Keratinocyte (primary cell): ENCODE measurements around the gene FOXI2. TPM values are rescaled to one million over a fixed set of nuclear protein-coding genes. Genes with fewer than 3 reads are reported as not detected.

Experiments used
- DNase-seq: peaks from one replicate; pipeline ENCODE4 v3.0.0-alpha.2; 2011; ENCODE audit warnings: low read depth, missing footprints, low spot score
- FAIRE-seq: peaks from 2 replicates; lab custom pipeline; 2011; peaks lifted over from hg19 to GRCh38; lab: Jason Lieb, UNC
- H2AFZ ChIP-seq: 2 replicates; pipeline ENCODE4 v1.6.0; 2012; ENCODE audit warnings: low read length, control low read depth, inconsistent platforms; ENCODE audit not compliant: control insufficient read depth
- H3K27ac ChIP-seq: 2 replicates; pipeline ENCODE4 v1.5.1; 2011; ENCODE audit warnings: low read length; ENCODE audit not compliant: control insufficient read depth, insufficient read depth
- H3K27me3 ChIP-seq: 3 replicates; pipeline ENCODE4 v1.6.0; 2011; ENCODE audit warnings: low read length; ENCODE audit not compliant: control insufficient read depth, insufficient read depth; ENCODE audit errors: extremely low read depth
- H3K36me3 ChIP-seq, 2 experiments: 2 replicates in 1 of 2; 3 replicates in 1 of 2; pipeline ENCODE4 v1.5.1; 2011; ENCODE audit warnings: low read length in 2 of 2, mild to moderate bottlenecking in 1 of 2; ENCODE audit not compliant: control insufficient read depth in 2 of 2, insufficient read depth in 2 of 2; ENCODE audit errors: extremely low read depth in 1 of 2
- H3K4me1 ChIP-seq: 3 replicates; pipeline ENCODE4 v1.5.1; 2011; ENCODE audit warnings: low read length; ENCODE audit not compliant: control insufficient read depth, insufficient read depth; ENCODE audit errors: extremely low read depth
- H3K4me2 ChIP-seq: 3 replicates; pipeline ENCODE4 v1.6.0; 2011; ENCODE audit warnings: low read depth, low read length; ENCODE audit not compliant: control insufficient read depth, insufficient read depth; ENCODE audit errors: extremely low read depth
- H3K4me3 ChIP-seq, 3 experiments: fragments of 200-600 bp in 1 of 3; sonication (generic) in 1 of 3; 2 replicates in 2 of 3; 3 replicates in 1 of 3; pipeline ENCODE4 v1.5.1; 2011 to 2016; ENCODE audit warnings: low read length in 3 of 3, mild to moderate bottlenecking in 3 of 3, control low read depth in 2 of 3, inconsistent platforms in 1 of 3, low read depth in 1 of 3, mixed read lengths in 1 of 3, mixed run types in 1 of 3, moderate library complexity in 1 of 3; ENCODE audit not compliant: control insufficient read depth in 2 of 3, insufficient read depth in 2 of 3; ENCODE audit errors: extremely low read depth in 1 of 3
- H3K79me2 ChIP-seq: 2 replicates; pipeline ENCODE4 v1.6.0; 2012; ENCODE audit warnings: low read length; ENCODE audit not compliant: control insufficient read depth, insufficient read depth
- H3K9ac ChIP-seq: 3 replicates; pipeline ENCODE4 v1.6.0; 2011; ENCODE audit warnings: low read length; ENCODE audit not compliant: control insufficient read depth, insufficient read depth; ENCODE audit errors: extremely low read depth
- H3K9me1 ChIP-seq: 3 replicates; pipeline ENCODE4 v1.6.0; 2011; ENCODE audit warnings: low read length; ENCODE audit not compliant: control insufficient read depth, insufficient read depth; ENCODE audit errors: extremely low read depth
- H3K9me3 ChIP-seq: 2 replicates; pipeline ENCODE4 v1.5.1; 2012; ENCODE audit warnings: low read depth, low read length; ENCODE audit not compliant: control insufficient read depth
- H4K20me1 ChIP-seq: 3 replicates; pipeline ENCODE4 v1.6.0; 2011; ENCODE audit warnings: low read length; ENCODE audit not compliant: control insufficient read depth, insufficient read depth; ENCODE audit errors: extremely low read depth
- EZH2 ChIP-seq: IDR thresholded peaks from one replicate; pipeline ENCODE4 v1.6.1; 2012; ENCODE audit warnings: inconsistent platforms, mild to moderate bottlenecking, low read length, moderate library complexity
- dilution Hi-C: fragments of 300-500 bp; cut with MboI; formaldehyde crosslinking; loops from one replicate; pipeline ENCODE4 v1.7.0; 2020; ENCODE audit warnings: low sequenced_read_pairs; ENCODE audit not compliant: extremely low pct_ligation_motif_present
- polyA plus RNA-seq, 5 experiments: library from polyadenylated mRNA; depleted of rRNA in 3 of 5; stranded (reverse) in 3 of 5; stranded (forward) in 1 of 5; unstranded in 1 of 5; fragments of >200 nt; gene quantifications; 1 replicate in 1 of 5; 2 replicates in 3 of 5; 3 replicates in 1 of 5; pipeline versions ENCODE4 v1.2.1 to v1.2.3, GENCODE V29; 2011 to 2012; ENCODE audit warnings: missing spikeins in 2 of 5, low read depth in 1 of 5, low replicate concordance in 1 of 5
- TF ChIP-seq, protein P1 (sequence below), 3 experiments: IDR thresholded peaks in 1 of 3; conservative IDR thresholded peaks in 1 of 3; optimal IDR thresholded peaks in 1 of 3; 2 replicates in 2 of 3; 3 replicates in 1 of 3; pipeline versions ENCODE3 to v1.5.1; 2011; ENCODE audit warnings: low read length in 3 of 3, mild to moderate bottlenecking in 3 of 3, moderate library complexity in 2 of 3, control low read depth in 1 of 3, inconsistent platforms in 1 of 3; ENCODE audit not compliant: insufficient read depth in 2 of 3; ENCODE audit errors: extremely low read depth in 1 of 3

FOXI2 gene
- polyA plus RNA-seq, 1 donor (not counting 4 experiments of a cell fraction or from before 2014, with no cell fraction given) = not detected

DNA sequence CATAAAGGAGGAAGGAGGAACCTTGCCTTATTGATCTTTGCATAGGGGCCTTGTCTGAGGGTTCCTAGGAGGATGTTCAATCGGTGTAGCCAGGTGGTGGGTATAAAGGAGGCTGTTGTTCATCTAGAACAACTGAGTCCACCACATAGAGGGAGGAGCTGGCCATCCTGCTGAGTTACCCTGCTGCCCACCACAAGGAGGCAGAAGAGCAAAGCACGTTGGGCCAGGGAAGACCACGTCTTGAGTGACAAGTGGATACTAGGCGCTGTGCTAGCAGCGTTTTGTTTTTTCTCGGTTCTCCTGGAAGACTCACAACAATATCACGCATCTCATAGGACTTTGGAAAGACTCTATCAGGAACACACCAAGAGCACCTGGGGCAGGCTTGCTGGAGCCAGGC lies 20.0 kb downstream of the FOXI2 start:
- dilution Hi-C loops = no loop called here
- FAIRE-seq = no peak

DNA sequence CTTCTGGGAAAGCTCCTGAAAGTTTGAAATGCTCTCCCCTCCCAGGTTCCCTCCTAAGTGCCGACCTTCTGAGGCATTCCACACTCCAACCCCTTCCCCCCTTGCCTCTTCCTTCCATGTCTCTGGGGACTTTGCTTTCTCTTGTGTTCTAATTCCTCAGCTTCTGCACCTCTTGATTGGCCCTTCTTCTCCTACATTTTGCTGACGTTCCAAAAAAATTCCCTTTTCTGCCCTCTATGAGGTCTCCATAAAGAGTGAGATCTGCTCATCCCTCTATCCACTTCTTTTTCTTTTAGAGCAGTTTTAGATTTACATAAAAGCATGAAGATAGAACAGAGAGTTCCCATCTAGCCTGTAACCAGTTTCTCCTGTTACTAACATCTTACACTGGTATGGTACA lies 22.3 kb downstream of the FOXI2 start:
- Histone ChIP-seq H3K27me3 (no peaks in the 10 kb centered on the region), H3K27ac (no peak overlapping the region), H3K79me2 (no peaks in the 10 kb centered on the region), H2AFZ (no peak overlapping the region), H3K4me3 (no peak overlapping the region), H3K9me1 (no peaks in the 10 kb centered on the region), H3K9ac (no peak overlapping the region), H4K20me1 (no peaks in the 10 kb centered on the region), H3K9me3 (no peaks in the 10 kb centered on the region), H3K4me1 (no peaks in the 10 kb centered on the region), H3K36me3 (no peaks in the 10 kb centered on the region), H3K4me2 (no peak overlapping the region)
- FAIRE-seq = no peak
- DNase-seq = no peak
- no peak for TF ChIP-seq EZH2
- TF ChIP-seq, protein P1, sequence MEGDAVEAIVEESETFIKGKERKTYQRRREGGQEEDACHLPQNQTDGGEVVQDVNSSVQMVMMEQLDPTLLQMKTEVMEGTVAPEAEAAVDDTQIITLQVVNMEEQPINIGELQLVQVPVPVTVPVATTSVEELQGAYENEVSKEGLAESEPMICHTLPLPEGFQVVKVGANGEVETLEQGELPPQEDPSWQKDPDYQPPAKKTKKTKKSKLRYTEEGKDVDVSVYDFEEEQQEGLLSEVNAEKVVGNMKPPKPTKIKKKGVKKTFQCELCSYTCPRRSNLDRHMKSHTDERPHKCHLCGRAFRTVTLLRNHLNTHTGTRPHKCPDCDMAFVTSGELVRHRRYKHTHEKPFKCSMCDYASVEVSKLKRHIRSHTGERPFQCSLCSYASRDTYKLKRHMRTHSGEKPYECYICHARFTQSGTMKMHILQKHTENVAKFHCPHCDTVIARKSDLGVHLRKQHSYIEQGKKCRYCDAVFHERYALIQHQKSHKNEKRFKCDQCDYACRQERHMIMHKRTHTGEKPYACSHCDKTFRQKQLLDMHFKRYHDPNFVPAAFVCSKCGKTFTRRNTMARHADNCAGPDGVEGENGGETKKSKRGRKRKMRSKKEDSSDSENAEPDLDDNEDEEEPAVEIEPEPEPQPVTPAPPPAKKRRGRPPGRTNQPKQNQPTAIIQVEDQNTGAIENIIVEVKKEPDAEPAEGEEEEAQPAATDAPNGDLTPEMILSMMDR (optimal IDR thresholded peaks at IDR 0.05 in 1 of 3, IDR thresholded peaks at IDR 0.05 in 1 of 3, conservative IDR thresholded peaks at IDR 0.05 in 1 of 3; ENCODE audit: extremely low read depth in 1 of 3, insufficient read depth in 2 of 3, low read length in 3 of 3) = no peak
- dilution Hi-C loops = no loop called here

More for the DNA sequence above, 20.0 kb downstream of the FOXI2 start:
- no peak for DNase-seq
- TF ChIP-seq EZH2 = no peak
- TF ChIP-seq, protein P1 (optimal IDR thresholded peaks at IDR 0.05 in 1 of 3, IDR thresholded peaks at IDR 0.05 in 1 of 3, conservative IDR thresholded peaks at IDR 0.05 in 1 of 3; ENCODE audit: extremely low read depth in 1 of 3, insufficient read depth in 2 of 3, low read length in 3 of 3) = no peak
- Histone ChIP-seq H2AFZ (no peak overlapping the region), H3K9ac (no peak overlapping the region), H3K36me3 (no peaks in the 10 kb centered on the region), H4K20me1 (no peaks in the 10 kb centered on the region), H3K4me2 (no peak overlapping the region), H3K27ac (no peak overlapping the region), H3K9me1 (no peaks in the 10 kb centered on the region), H3K79me2 (no peaks in the 10 kb centered on the region), H3K4me3 (no peak overlapping the region), H3K9me3 (no peaks in the 10 kb centered on the region), H3K27me3 (no peaks in the 10 kb centered on the region), H3K4me1 (no peaks in the 10 kb centered on the region)
